22Rv1 (cell line): ENCODE results near the gene GXYLT1.

Experiments used
- CTCF ChIP-seq: fragments of 450-650 bp; IDR thresholded peaks from 2 replicates; pipeline ENCODE4 v1.5.1; 2017; ENCODE audit warnings: mild to moderate bottlenecking
- ZFX ChIP-seq: fragments of 450-650 bp; IDR thresholded peaks from 2 replicates; pipeline ENCODE4 v1.6.1; 2017; ENCODE audit warnings: antibody characterized with exemption, borderline replicate concordance

GRCh38 chr12:42119085-42119633 is 25.5 kb downstream of the GXYLT1 start:
- TF ChIP-seq CTCF (no peak), ZFX (no peak)
